ENCODE data around the gene HAUS1.

DNA sequence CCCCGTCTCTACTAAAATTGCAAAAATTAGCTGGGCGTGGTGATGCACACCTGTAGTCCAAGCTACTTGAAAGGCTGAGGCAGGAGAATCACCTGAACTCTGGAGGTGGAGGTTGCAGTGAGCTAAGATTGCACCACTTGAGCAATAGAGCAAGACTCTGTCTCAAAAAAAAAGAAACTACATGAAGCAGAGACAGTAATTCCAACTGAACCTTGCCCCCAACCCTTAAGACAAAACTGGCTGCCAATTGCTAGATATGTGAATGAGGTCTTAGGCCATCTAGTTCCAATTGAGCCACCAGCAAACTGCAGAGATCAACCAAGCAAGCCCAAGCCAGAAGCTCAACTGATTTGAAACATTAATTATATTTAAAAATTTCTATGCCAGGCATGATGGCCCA is 25.9 kb downstream of the HAUS1 start:
- TF ChIP-seq, protein P1, sequence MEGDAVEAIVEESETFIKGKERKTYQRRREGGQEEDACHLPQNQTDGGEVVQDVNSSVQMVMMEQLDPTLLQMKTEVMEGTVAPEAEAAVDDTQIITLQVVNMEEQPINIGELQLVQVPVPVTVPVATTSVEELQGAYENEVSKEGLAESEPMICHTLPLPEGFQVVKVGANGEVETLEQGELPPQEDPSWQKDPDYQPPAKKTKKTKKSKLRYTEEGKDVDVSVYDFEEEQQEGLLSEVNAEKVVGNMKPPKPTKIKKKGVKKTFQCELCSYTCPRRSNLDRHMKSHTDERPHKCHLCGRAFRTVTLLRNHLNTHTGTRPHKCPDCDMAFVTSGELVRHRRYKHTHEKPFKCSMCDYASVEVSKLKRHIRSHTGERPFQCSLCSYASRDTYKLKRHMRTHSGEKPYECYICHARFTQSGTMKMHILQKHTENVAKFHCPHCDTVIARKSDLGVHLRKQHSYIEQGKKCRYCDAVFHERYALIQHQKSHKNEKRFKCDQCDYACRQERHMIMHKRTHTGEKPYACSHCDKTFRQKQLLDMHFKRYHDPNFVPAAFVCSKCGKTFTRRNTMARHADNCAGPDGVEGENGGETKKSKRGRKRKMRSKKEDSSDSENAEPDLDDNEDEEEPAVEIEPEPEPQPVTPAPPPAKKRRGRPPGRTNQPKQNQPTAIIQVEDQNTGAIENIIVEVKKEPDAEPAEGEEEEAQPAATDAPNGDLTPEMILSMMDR (conservative IDR thresholded peaks at IDR 0.05) = no peak
- TF ChIP-seq EZH2 (IDR thresholded peaks at IDR 0.05; ENCODE audit: low read depth) = no peak

Measured in PC-9 (cell line).